A549 treated with DMSO at 1 μM for 4 hours (cell line): Measurements from ENCODE around the gene ATP7A. TPM values are rescaled to one million over a fixed set of nuclear protein-coding genes. Genes with fewer than 3 reads are reported as not detected.

Experiments used
- total RNA-seq: library from RNA; stranded (reverse); fragments of 200-300 nt; extraction: Qiagen RNA extraction; gene quantifications from 5 replicates; pipeline ENCODE4 v1.2.3, GENCODE V29; 2022; ENCODE audit warnings: low read depth

The ATP7A gene
- 3.0 to 4.3 TPM (median 4.1 TPM) in 5 replicates for total RNA-seq

DNA sequence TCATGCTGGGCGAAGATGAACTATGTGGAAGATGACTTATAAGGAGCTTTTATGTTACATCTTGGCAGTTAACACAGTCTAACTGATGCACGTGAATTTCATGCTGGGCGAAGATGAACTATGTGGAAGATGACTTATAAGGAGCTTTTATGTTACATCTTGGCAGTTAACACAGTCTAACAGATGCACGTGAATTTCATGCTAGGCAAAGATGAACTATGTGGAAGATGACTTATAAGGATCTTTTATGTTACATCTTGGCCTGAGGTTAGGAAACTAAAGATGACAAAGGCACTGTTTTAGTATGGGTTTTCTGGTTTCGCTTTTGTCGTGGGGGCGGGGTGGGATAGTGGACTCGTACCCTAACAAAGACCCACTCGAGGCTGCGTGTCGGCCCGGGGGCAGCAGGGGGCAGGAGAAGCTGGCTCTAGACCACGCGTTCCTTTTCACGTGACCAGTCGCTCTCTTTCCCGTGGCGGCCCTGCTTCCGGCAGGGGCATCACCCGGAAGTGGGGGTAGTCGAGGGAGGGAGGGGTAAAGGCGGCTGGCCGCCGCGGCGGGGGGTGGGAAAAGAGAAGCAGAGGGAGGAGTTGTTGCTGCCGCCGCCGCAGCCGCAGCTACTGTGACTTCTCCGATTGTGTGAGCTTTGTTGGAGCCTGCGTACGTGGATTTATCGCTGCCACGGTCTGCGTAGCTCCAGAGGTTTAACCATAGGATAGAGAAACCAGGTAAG is at the start of gene ATP7A:
ATP7A (plus strand) TSS at position 586 of the 733 bp plus-strand sequence. CDS start 60,949 bp downstream, outside the sequence.

DNA sequence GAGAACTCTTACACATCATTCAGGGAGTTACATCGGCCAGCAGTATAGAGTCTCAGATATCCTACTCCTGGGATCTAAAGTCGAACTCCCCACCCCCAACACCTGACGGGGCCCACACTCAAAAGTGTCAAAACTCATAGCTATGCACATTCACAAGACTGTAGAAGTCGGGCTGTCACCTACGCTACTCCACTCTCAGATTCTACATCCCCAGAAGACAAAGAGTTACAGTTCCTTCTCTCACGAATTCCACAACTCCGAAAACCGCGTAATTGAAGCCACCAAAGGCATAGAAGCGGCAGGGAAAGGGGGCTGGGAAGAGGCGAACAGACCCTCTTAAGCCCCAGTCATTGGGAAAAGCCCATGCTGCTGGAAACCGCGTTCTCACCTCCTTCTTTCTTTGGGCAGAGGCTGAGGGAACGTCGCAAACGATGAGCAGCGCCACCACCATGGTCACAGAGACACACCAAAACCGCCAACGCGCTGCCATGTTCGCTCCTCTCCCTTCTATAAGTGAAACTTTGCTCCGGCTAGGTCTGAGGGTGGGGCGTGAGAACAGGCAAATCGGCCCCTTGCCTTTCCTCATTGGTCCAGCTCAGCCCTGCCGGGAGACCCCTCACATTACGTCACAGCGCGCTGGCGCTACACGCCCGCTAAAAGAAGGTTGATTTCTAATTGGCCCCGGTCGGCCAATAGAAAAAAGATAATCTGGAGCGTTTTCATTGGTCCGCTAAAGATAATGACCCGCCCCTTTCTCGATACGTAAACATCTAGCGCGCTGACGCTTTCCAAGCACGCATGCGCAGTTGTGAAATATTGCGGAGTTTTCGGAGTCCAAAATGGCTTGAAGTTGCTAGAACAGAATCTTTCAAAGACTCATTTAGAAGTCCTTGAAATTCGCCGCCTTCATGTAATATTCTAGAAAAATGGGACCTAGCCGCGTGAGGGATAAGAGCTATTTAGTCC is 15.3 kb upstream of the ATP7A start, which contains the start of gene MAGT1:
MAGT1 (minus strand) TSS at position 515 of the 966 bp plus-strand sequence; CDS start at position 490, 25 bp downstream.

GRCh38 chrX:77899081-77899828 is 11.2 kb upstream of the ATP7A start, which contains the start of gene COX7B:
TSS of gene COX7B (plus strand) at chrX:77899468. CDS start at chrX:77899554, 86 bp downstream.

GRCh38 chrX:77969538-77969937 is 59.0 kb downstream of the ATP7A start, which contains the start of gene PGAM4:
TSS of gene PGAM4 (minus strand) at chrX:77969638. CDS start at chrX:77969638, 0 bp downstream.

Other genes with a start within 250 kb of the ATP7A start
- 17.4 to 30.7 TPM (median 26.4 TPM) in 5 replicates for gene ATRX, start 124.5 kb upstream of the ATP7A start, total RNA-seq
- 37.3 to 49.0 TPM (median 44.2 TPM) in 5 replicates for gene MAGT1, start 15.3 kb upstream of the ATP7A start, total RNA-seq
- gene COX7B, start 11.2 kb upstream of the ATP7A start, total RNA-seq: 557 to 700 TPM (median 577 TPM) in 5 replicates
- 0.17 to 0.46 TPM (median 0.36 TPM) in 3 of 5 replicates, not detected in the others for gene PGAM4, start 58.9 kb downstream of the ATP7A start, total RNA-seq
- 583 to 648 TPM (median 611 TPM) in 5 replicates for gene PGK1, start 193.6 kb downstream of the ATP7A start, total RNA-seq
- 12.6 to 17.0 TPM (median 13.3 TPM) in 5 replicates for gene TAF9B, start 229.0 kb downstream of the ATP7A start, total RNA-seq